ENCODE measurements around the gene NACA. TPM values are rescaled to one million over a fixed set of nuclear protein-coding genes. Genes with fewer than 3 reads are reported as not detected.

The NACA gene
- total and polyA plus RNA-seq, 2 experiments from 2014 or later, result 1,081 to 2,495 TPM

- Mint-ChIP-seq H3K27ac (no peak overlapping the region), H3K4me1 (peaks cover 29% of the 10 kb centered on the region), H3K36me3 (ENCODE audit: low read depth) (peaks cover 74% of the 10 kb centered on the region), H3K4me3 (no peak overlapping the region), H3K27me3 (ENCODE audit: insufficient read depth, low read depth, poor library complexity) (peaks cover 13% of the 10 kb centered on the region), H3K9me3 (no peaks in the 10 kb centered on the region)
- Histone ChIP-seq H3K79me2 (replicated peaks; ENCODE audit: insufficient read depth) (peaks cover 42% of the 10 kb centered on the region), H3K27me3 (ENCODE audit: insufficient read depth) (no peaks in the 10 kb centered on the region), H4K20me1 (replicated peaks; ENCODE audit: insufficient read depth) (peaks cover 47% of the 10 kb centered on the region), H3F3A (replicated peaks; ENCODE audit: low read depth) (peaks cover 48% of the 10 kb centered on the region), H3K4me1 (ENCODE audit: insufficient read depth) (peaks cover 16% of the 10 kb centered on the region), H3K9me2 (ENCODE audit: insufficient read depth) (no peaks in the 10 kb centered on the region), H3K36me3 (ENCODE audit: insufficient read depth) (peaks cover 46% of the 10 kb centered on the region), H2AFZ (no peak overlapping the region), H3K27ac (ENCODE audit: low read depth) (peak overlapping the region; percentile 65; the same call in 1 of the 2 replicates), H3K4me2 (no peak overlapping the region), H3K4me3 (no peak overlapping the region)
- no peak for TF ChIP-seq NANOG (IDR thresholded peaks at IDR 0.05; ENCODE audit: borderline replicate concordance)
- no peak for TF ChIP-seq JUNB (IDR thresholded peaks at IDR 0.05; ENCODE audit: unreplicated experiment)
- TF ChIP-seq EZH2 (IDR thresholded peaks at IDR 0.05; ENCODE audit: low read depth, unreplicated experiment), result no peak
- no peak for DNase-seq (ENCODE audit: low spot score)
- no peak for ATAC-seq
Measured at GRCh38 chr12:56714431-56714929, 10.6 kb downstream of the NACA start.

- DNase-seq (ENCODE audit: low spot score) (no peak), ATAC-seq (no peak)
- Mint-ChIP-seq H3K27me3 (ENCODE audit: insufficient read depth, low read depth, poor library complexity) (peaks cover 16% of the 10 kb centered on the region), H3K4me3 (no peak overlapping the region), H3K4me1 (peaks cover 25% of the 10 kb centered on the region), H3K27ac (no peak overlapping the region), H3K36me3 (ENCODE audit: low read depth) (peaks cover 64% of the 10 kb centered on the region), H3K9me3 (no peaks in the 10 kb centered on the region)
- H3K4me3 ChIP-seq, result no peak overlapping the region
- peaks cover 10% of the 10 kb centered on the region for H3K4me1 ChIP-seq (ENCODE audit: insufficient read depth)
- peak overlapping the region; percentile 67 for H3K27ac ChIP-seq (ENCODE audit: low read depth)
- H4K20me1 ChIP-seq (replicated peaks; ENCODE audit: insufficient read depth), result peaks cover 37% of the 10 kb centered on the region
- no peak overlapping the region for H3K4me2 ChIP-seq
- peaks cover 40% of the 10 kb centered on the region for H3K36me3 ChIP-seq (ENCODE audit: insufficient read depth)
- peaks cover 33% of the 10 kb centered on the region for H3K79me2 ChIP-seq (replicated peaks; ENCODE audit: insufficient read depth)
- no peaks in the 10 kb centered on the region for H3K27me3 ChIP-seq (ENCODE audit: insufficient read depth)
- TF ChIP-seq EZH2 (IDR thresholded peaks at IDR 0.05; ENCODE audit: low read depth, unreplicated experiment), result no peak
- TF ChIP-seq ZNF331 (CRISPR knock-in tag; IDR thresholded peaks at IDR 0.05; ENCODE audit: low read depth), result no peak
- TF ChIP-seq CREB1 (CRISPR knock-in tag; IDR thresholded peaks at IDR 0.05; ENCODE audit: low read depth), result no peak
- TF ChIP-seq EZH2phosphoT487 (IDR thresholded peaks at IDR 0.05; ENCODE audit: unreplicated experiment), result no peak
- TF ChIP-seq JUNB (IDR thresholded peaks at IDR 0.05; ENCODE audit: unreplicated experiment), result no peak
- no peak for TF ChIP-seq REST (IDR thresholded peaks at IDR 0.05; ENCODE audit: unreplicated experiment)
- TF ChIP-seq, protein P1, sequence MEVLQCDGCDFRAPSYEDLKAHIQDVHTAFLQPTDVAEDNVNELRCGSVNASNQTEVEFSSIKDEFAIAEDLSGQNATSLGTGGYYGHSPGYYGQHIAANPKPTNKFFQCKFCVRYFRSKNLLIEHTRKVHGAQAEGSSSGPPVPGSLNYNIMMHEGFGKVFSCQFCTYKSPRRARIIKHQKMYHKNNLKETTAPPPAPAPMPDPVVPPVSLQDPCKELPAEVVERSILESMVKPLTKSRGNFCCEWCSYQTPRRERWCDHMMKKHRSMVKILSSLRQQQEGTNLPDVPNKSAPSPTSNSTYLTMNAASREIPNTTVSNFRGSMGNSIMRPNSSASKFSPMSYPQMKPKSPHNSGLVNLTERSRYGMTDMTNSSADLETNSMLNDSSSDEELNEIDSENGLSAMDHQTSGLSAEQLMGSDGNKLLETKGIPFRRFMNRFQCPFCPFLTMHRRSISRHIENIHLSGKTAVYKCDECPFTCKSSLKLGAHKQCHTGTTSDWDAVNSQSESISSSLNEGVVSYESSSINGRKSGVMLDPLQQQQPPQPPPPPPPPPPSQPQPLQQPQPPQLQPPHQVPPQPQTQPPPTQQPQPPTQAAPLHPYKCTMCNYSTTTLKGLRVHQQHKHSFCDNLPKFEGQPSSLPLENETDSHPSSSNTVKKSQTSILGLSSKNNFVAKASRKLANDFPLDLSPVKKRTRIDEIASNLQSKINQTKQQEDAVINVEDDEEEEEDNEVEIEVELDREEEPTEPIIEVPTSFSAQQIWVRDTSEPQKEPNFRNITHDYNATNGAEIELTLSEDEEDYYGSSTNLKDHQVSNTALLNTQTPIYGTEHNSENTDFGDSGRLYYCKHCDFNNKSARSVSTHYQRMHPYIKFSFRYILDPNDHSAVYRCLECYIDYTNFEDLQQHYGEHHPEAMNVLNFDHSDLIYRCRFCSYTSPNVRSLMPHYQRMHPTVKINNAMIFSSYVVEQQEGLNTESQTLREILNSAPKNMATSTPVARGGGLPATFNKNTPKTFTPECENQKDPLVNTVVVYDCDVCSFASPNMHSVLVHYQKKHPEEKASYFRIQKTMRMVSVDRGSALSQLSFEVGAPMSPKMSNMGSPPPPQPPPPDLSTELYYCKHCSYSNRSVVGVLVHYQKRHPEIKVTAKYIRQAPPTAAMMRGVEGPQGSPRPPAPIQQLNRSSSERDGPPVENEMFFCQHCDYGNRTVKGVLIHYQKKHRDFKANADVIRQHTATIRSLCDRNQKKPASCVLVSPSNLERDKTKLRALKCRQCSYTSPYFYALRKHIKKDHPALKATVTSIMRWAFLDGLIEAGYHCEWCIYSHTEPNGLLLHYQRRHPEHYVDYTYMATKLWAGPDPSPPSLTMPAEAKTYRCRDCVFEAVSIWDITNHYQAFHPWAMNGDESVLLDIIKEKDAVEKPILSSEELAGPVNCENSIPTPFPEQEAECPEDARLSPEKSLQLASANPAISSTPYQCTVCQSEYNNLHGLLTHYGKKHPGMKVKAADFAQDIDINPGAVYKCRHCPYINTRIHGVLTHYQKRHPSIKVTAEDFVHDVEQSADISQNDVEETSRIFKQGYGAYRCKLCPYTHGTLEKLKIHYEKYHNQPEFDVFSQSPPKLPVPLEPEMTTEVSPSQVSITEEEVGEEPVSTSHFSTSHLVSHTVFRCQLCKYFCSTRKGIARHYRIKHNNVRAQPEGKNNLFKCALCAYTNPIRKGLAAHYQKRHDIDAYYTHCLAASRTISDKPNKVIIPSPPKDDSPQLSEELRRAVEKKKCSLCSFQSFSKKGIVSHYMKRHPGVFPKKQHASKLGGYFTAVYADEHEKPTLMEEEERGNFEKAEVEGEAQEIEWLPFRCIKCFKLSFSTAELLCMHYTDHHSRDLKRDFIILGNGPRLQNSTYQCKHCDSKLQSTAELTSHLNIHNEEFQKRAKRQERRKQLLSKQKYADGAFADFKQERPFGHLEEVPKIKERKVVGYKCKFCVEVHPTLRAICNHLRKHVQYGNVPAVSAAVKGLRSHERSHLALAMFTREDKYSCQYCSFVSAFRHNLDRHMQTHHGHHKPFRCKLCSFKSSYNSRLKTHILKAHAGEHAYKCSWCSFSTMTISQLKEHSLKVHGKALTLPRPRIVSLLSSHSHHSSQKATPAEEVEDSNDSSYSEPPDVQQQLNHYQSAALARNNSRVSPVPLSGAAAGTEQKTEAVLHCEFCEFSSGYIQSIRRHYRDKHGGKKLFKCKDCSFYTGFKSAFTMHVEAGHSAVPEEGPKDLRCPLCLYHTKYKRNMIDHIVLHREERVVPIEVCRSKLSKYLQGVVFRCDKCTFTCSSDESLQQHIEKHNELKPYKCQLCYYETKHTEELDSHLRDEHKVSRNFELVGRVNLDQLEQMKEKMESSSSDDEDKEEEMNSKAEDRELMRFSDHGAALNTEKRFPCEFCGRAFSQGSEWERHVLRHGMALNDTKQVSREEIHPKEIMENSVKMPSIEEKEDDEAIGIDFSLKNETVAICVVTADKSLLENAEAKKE (CRISPR knock-in tag; IDR thresholded peaks at IDR 0.05), result no peak
- TF ChIP-seq POLR2AphosphoS5 (IDR thresholded peaks at IDR 0.05; ENCODE audit: low read depth), result no peak
- TF ChIP-seq NANOG (IDR thresholded peaks at IDR 0.05; ENCODE audit: borderline replicate concordance), result no peak
- H2AFZ ChIP-seq, result no peak overlapping the region
- peaks cover 45% of the 10 kb centered on the region for H3F3A ChIP-seq (replicated peaks; ENCODE audit: low read depth)
- no peaks in the 10 kb centered on the region for H3K9me2 ChIP-seq (ENCODE audit: insufficient read depth)
Measured at GRCh38 chr12:56713345-56713744, 11.8 kb downstream of the NACA start.
